ENCODE results near the gene WDR33. TPM values are rescaled to one million over a fixed set of nuclear protein-coding genes. Genes with fewer than 3 reads are reported as not detected.
"Not testable (repeated sequence)": the region's sequence is repeated elsewhere in the genome, so short reads cannot be mapped to it uniquely, and the experiment has no call there.

The WDR33 gene
- total RNA-seq, 4 donors from 2014 or later, result 42.3 to 46.5 (median 45.1) TPM

DNA sequence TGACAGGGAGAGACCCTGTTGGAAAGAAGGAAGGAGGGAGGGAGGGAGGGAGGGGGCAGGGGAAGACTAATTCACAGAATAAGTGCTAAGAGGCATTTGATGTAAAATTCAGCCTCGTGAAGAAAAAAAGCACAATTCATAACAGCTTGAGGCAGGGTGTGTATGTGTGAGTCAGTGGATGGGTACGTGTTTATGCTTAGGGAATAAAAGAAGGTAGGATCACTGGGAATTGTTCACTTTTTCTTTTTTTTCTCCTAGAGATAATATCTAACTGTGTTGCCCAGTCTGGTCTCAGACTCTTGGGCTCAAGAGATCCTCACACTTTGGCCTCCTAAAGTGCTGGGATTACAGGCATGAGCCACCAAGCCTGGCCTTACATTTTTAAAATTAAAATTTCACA is 39.2 kb downstream of the WDR33 start:
- TF ChIP-seq EP300 (IDR thresholded peaks at IDR 0.05) (no peak), POLR2A (IDR thresholded peaks at IDR 0.05) (no peak)
- TF ChIP-seq, protein P1, sequence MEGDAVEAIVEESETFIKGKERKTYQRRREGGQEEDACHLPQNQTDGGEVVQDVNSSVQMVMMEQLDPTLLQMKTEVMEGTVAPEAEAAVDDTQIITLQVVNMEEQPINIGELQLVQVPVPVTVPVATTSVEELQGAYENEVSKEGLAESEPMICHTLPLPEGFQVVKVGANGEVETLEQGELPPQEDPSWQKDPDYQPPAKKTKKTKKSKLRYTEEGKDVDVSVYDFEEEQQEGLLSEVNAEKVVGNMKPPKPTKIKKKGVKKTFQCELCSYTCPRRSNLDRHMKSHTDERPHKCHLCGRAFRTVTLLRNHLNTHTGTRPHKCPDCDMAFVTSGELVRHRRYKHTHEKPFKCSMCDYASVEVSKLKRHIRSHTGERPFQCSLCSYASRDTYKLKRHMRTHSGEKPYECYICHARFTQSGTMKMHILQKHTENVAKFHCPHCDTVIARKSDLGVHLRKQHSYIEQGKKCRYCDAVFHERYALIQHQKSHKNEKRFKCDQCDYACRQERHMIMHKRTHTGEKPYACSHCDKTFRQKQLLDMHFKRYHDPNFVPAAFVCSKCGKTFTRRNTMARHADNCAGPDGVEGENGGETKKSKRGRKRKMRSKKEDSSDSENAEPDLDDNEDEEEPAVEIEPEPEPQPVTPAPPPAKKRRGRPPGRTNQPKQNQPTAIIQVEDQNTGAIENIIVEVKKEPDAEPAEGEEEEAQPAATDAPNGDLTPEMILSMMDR (IDR thresholded peaks at IDR 0.05), result no peak
- H3K27me3 ChIP-seq, result no peaks in the 10 kb centered on the region
- H3K4me3 ChIP-seq, result no peak overlapping the region
- no peak overlapping the region for H3K27ac ChIP-seq
- H3K36me3 ChIP-seq, result peaks cover 0 to 34% (median 0%) of the 10 kb centered on the region in 3 donors
- H3K9me3 ChIP-seq, result no peaks in the 10 kb centered on the region
- no peak for DNase-seq (ENCODE audit: low spot score in 2 of 2)
- 45 to 61% methylated on average over 2 of the region's 2 CpGs for WGBS, 2 donors
- peaks cover 0 to 27% (median 0%) of the 10 kb centered on the region in 4 donors for H3K4me1 ChIP-seq

GRCh38 chr2:127770973-127771735 is 39.8 kb downstream of the WDR33 start:
- TF ChIP-seq EP300 (IDR thresholded peaks at IDR 0.05) (no peak), POLR2A (IDR thresholded peaks at IDR 0.05) (no peak)
- TF ChIP-seq, protein P1 (IDR thresholded peaks at IDR 0.05), result no peak
- H3K36me3 ChIP-seq, result peaks cover 0 to 40% (median 0%) of the 10 kb centered on the region in 3 donors
- no peak overlapping the region for H3K4me3 ChIP-seq
- 81 to 82% methylated on average over 9 of the region's 9 CpGs for WGBS, 2 donors
- no peak overlapping the region for H3K27ac ChIP-seq
- DNase-seq (ENCODE audit: low spot score in 2 of 2), result no peak
- H3K4me1 ChIP-seq, result peaks cover 0 to 21% (median 0%) of the 10 kb centered on the region in 4 donors
- no peaks in the 10 kb centered on the region for H3K9me3 ChIP-seq
- no peaks in the 10 kb centered on the region for H3K27me3 ChIP-seq

DNA sequence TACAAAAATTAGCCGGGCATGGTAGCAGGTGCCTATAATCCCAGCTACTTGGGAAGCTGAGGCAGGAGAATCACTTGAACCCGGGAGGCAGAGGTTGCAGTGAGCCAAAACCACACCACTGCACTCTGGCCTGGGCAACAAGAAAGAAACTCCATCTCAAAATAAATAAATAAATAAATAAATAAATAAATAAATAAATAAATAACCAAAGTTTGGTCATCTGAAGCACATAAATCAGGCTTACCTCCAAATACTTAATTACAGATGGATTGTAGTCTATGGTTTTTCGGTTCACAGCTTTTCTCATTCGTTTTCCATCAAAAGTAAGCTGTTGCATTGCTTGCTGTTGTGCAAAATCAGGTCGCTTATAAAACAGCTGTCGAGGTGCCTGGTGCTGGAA is 40.4 kb downstream of the WDR33 start:
- H3K27ac ChIP-seq; H3K27me3 ChIP-seq; H3K9me3 ChIP-seq; DNase-seq (ENCODE audit: low spot score in 2 of 2); H3K4me3 ChIP-seq: not testable (repeated sequence)
- 94 to 98% methylated on average over 6 of the region's 6 CpGs for WGBS, 2 donors
- Histone ChIP-seq H3K36me3 (peaks cover 0 to 42% (median 0%) of the 10 kb centered on the region in 3 donors), H3K4me1 (peaks cover 0 to 15% (median 0%) of the 10 kb centered on the region in 4 donors)

DNA sequence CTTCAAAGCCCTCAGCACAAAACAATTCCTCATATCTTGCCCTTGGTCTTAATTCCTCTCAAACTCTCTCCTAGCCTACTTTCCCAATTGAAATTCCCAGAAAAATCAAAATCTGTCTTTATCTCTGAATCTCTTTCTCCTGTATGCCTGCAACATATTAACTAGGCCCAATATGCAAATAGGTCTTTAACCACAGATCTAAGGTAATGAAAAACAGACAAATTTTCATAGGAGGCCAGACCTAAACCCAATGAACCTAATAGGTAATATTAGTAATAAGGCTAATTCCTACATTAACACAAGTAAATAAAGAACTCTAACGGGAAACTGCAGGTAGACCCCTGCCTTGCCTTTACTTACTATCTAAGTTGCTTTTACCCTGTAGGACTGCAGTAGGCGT is 41.4 kb downstream of the WDR33 start:
- WGBS, 2 donors, result 90 to 93% methylated on average over 2 of the region's 2 CpGs
- no peaks in the 10 kb centered on the region for H3K27me3 ChIP-seq
- H3K4me3 ChIP-seq, result no peak overlapping the region
- H3K4me1 ChIP-seq, result peaks cover 0 to 14% (median 0%) of the 10 kb centered on the region in 4 donors
- no peak overlapping the region for H3K27ac ChIP-seq
- no peak for DNase-seq (ENCODE audit: low spot score in 2 of 2)
- TF ChIP-seq, protein P1 (IDR thresholded peaks at IDR 0.05), result no peak
- no peak for TF ChIP-seq EP300 (IDR thresholded peaks at IDR 0.05)
- no peak for TF ChIP-seq POLR2A (IDR thresholded peaks at IDR 0.05)
- H3K36me3 ChIP-seq, result peaks cover 0 to 50% (median 6%) of the 10 kb centered on the region in 3 donors
- H3K9me3 ChIP-seq, result no peaks in the 10 kb centered on the region

DNA sequence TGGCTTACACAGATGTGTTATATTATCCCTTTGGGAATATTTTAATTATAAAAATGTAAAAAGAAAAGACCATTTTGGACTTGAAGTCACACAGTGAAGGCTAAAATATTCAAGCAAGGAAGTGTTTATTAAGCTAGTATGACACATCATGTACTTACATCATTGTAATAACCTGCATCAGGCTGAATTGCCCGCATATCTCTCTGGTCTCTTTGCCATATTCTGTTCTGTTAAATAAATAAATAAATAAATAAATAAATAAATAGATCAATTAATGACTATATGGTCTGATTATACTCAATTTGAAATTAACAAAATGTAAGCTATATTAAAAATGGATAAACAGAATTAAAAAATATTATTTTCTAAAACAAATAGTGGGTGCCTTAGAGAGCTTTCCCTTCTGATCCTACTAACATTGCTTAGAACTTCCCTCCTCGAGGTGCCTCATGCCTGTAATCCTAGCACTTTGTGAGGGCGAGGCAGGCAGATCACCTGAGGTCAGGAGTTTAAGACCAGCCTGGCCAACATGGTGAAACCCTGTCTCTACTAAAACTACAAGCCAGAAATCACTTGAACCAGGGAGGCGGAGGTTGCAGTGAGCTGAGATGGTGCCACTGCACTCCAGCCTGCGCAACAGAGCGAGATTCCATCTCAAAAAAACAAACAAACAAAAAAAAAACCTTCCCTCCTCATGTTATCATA is 42.0 kb downstream of the WDR33 start:
- no peaks in the 10 kb centered on the region for H3K9me3 ChIP-seq
- WGBS, 2 donors, result 89 to 93% methylated on average over 6 of the region's 6 CpGs
- no peak for TF ChIP-seq EP300 (IDR thresholded peaks at IDR 0.05)
- TF ChIP-seq, protein P1 (IDR thresholded peaks at IDR 0.05), result no peak
- no peak for TF ChIP-seq POLR2A (IDR thresholded peaks at IDR 0.05)

More for the DNA sequence above, 42.0 kb downstream of the WDR33 start:
- Histone ChIP-seq H3K36me3 (peaks cover 0 to 57% (median 12%) of the 10 kb centered on the region in 3 donors), H3K27ac (no peak overlapping the region), H3K27me3 (no peaks in the 10 kb centered on the region), H3K4me1 (peaks cover 0 to 14% (median 0%) of the 10 kb centered on the region in 4 donors), H3K4me3 (no peak overlapping the region)
- DNase-seq (ENCODE audit: low spot score in 2 of 2), result no peak

Data from tibial nerve (tissue), 4 donors.